A549 treated with ZK216348 at 1 μM for 4 hours (cell line): ENCODE measurements around the gene USP44. TPM values are rescaled to one million over a fixed set of nuclear protein-coding genes. Genes with fewer than 3 reads are reported as not detected.

ENCODE experiments used
- total RNA-seq: library from RNA; stranded (reverse); fragments of 200-300 nt; extraction: Qiagen RNA extraction; gene quantifications from 5 replicates; pipeline ENCODE4 v1.2.3, GENCODE V29; 2022; ENCODE audit warnings: low read depth

The USP44 gene
- total RNA-seq = 0.07 to 0.34 TPM (median 0.12 TPM) in 4 of 5 replicates, not detected in the other

DNA sequence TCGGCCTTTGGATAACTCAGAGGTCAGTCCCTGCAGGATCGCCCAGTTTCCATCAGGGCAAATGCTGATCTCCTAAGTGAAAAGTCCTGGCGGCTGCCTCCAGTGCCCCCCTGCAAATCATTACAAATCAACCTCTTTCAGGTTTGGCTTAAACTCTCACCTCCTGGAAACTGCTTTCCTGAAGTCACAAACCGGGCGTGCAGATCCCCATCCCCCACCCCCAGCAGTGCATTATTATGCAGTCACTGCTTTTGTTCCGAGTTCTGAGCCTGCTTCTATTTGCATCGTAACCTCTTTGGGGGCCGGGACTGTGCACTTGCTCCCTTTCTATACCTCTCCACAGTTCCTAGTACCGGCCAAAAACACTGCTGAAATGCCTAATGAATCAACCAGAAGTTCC is at the start of gene USP44:
TSS of gene USP44 (minus strand) at position 172 of the 400 bp plus-strand sequence. CDS start 17,220 bp downstream, outside the sequence.

DNA sequence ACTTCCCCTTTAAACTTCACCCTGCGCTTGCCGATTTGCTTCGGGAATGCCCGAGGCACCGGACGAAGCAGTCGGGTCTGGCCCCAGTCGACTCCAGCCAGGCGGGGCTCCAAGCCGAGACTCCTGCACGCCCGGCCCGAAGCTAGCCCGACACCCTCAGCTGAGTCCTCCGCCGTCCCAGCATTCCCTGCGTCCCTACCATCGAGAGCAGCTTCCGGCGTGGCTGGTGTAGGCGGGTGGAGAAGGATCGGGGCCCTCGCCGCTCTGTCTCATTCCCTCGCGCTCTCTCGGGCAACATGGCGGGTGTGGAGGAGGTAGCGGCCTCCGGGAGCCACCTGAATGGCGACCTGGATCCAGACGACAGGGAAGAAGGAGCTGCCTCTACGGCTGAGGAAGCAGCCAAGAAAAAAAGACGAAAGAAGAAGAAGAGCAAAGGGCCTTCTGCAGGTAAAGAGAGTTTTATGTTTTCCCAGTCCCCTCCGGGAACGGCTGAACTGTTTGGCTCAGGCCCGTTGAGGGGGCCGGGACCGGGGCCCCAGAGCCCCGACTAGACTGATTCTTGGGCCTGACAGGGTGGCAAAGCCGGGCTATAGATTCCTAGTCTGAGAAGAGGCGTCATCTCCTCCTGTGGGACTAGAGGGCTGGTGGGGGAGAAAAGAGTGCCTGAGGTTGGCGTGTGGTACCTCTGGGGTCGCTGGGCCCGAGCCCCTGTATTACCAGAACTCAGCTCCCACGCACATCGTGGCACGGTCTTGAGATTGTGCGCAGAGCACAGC is 77.2 kb downstream of the USP44 start, which contains the start of gene METAP2:
TSS of gene METAP2 (plus strand) at position 269 of the 776 bp plus-strand sequence. CDS start at position 297, 28 bp downstream.

Other genes with a start within 250 kb of the USP44 start
- 125 to 213 TPM (median 136 TPM) in 5 replicates for gene METAP2, start 77.3 kb downstream of the USP44 start, total RNA-seq
- gene NTN4, start 239.3 kb upstream of the USP44 start, total RNA-seq = 41.4 to 56.2 TPM (median 44.5 TPM) in 5 replicates